Astrocyte (in vitro differentiated cells and primary cell): ENCODE results near the gene RTBDN. TPM values are rescaled to one million over a fixed set of nuclear protein-coding genes. Genes with fewer than 3 reads are reported as not detected.

Experiments used
- DNase-seq: peaks from one replicate; pipeline ENCODE4 v3.0.0-alpha.2; 2010; ENCODE audit warnings: low read depth
- FAIRE-seq: peaks from 2 replicates; lab custom pipeline; 2011; peaks lifted over from hg19 to GRCh38; lab: Jason Lieb, UNC
- H2AFZ ChIP-seq: 2 replicates; pipeline ENCODE4 v1.6.0; 2012; ENCODE audit warnings: low read depth, low read length, inconsistent platforms
- H3K27ac ChIP-seq: 2 replicates; pipeline ENCODE4 v1.5.1; 2011; ENCODE audit warnings: low read depth, low read length, inconsistent platforms
- H3K27me3 ChIP-seq: 2 replicates; pipeline ENCODE4 v1.6.0; 2011; ENCODE audit warnings: low read length, inconsistent platforms; ENCODE audit not compliant: insufficient read depth
- H3K36me3 ChIP-seq: 2 replicates; pipeline ENCODE4 v1.5.1; 2011; ENCODE audit warnings: low read length, inconsistent platforms; ENCODE audit not compliant: insufficient read depth
- H3K4me1 ChIP-seq: 2 replicates; pipeline ENCODE4 v1.5.1; 2011; ENCODE audit warnings: low read length, inconsistent platforms; ENCODE audit not compliant: insufficient read depth
- H3K4me2 ChIP-seq: 2 replicates; pipeline ENCODE4 v1.6.0; 2012; ENCODE audit warnings: low read length, inconsistent platforms
- H3K4me3 ChIP-seq: 2 replicates; pipeline ENCODE4 v1.5.1; 2011; ENCODE audit warnings: low read depth, mild to moderate bottlenecking, low read length, inconsistent platforms; ENCODE audit not compliant: insufficient read depth
- H3K79me2 ChIP-seq: 2 replicates; pipeline ENCODE4 v1.6.0; 2012; ENCODE audit warnings: mild to moderate bottlenecking, low read length, inconsistent platforms; ENCODE audit not compliant: insufficient read depth
- H3K9ac ChIP-seq: 2 replicates; pipeline ENCODE4 v1.6.0; 2012; ENCODE audit warnings: mild to moderate bottlenecking, low read length, inconsistent platforms
- H3K9me3 ChIP-seq: 2 replicates; pipeline ENCODE4 v1.5.1; 2012; ENCODE audit warnings: low read depth, mild to moderate bottlenecking, low read length, inconsistent platforms; ENCODE audit not compliant: insufficient read depth
- H4K20me1 ChIP-seq: 2 replicates; pipeline ENCODE4 v1.6.0; 2012; ENCODE audit warnings: low read length, inconsistent platforms; ENCODE audit not compliant: insufficient read depth
- H3K27ac Mint-ChIP-seq: one replicate; pipeline ENCODE4 v1.8.0; 2021; ENCODE audit warnings: mild to moderate bottlenecking, mixed read lengths; ENCODE audit not compliant: unreplicated experiment
- H3K27me3 Mint-ChIP-seq: one replicate; pipeline ENCODE4 v1.8.0; 2021; ENCODE audit warnings: low read depth, mixed read lengths; ENCODE audit not compliant: unreplicated experiment
- H3K36me3 Mint-ChIP-seq: one replicate; pipeline ENCODE4 v1.8.0; 2021; ENCODE audit warnings: low read depth, mixed read lengths; ENCODE audit not compliant: unreplicated experiment
- H3K4me1 Mint-ChIP-seq: one replicate; pipeline ENCODE4 v1.8.0; 2021; ENCODE audit warnings: low read depth, mixed read lengths; ENCODE audit not compliant: unreplicated experiment
- H3K4me3 Mint-ChIP-seq: one replicate; pipeline ENCODE4 v1.8.0; 2021; ENCODE audit warnings: mild to moderate bottlenecking, moderate library complexity, mixed read lengths; ENCODE audit not compliant: unreplicated experiment
- H3K9me3 Mint-ChIP-seq: one replicate; pipeline ENCODE4 v1.8.0; 2021; ENCODE audit warnings: mild to moderate bottlenecking, mixed read lengths; ENCODE audit not compliant: unreplicated experiment
- EZH2 ChIP-seq: IDR thresholded peaks from 2 replicates; pipeline ENCODE4 v1.6.1; 2012; ENCODE audit warnings: mild to moderate bottlenecking, low read length, inconsistent platforms; ENCODE audit not compliant: insufficient read depth
- total RNA-seq: library from RNA; stranded (reverse); gene quantifications from 2 replicates; pipeline ENCODE4 v1.2.1, GENCODE V29; 2021
- TF ChIP-seq, protein P1 (sequence below): IDR thresholded peaks from 2 replicates; pipeline ENCODE4 v1.5.1; 2011; ENCODE audit warnings: low read depth, mild to moderate bottlenecking, inconsistent platforms, low read length, moderate library complexity; ENCODE audit not compliant: insufficient read depth

Gene RTBDN
- total RNA-seq, 1 donor from 2014 or later: not detected

DNA sequence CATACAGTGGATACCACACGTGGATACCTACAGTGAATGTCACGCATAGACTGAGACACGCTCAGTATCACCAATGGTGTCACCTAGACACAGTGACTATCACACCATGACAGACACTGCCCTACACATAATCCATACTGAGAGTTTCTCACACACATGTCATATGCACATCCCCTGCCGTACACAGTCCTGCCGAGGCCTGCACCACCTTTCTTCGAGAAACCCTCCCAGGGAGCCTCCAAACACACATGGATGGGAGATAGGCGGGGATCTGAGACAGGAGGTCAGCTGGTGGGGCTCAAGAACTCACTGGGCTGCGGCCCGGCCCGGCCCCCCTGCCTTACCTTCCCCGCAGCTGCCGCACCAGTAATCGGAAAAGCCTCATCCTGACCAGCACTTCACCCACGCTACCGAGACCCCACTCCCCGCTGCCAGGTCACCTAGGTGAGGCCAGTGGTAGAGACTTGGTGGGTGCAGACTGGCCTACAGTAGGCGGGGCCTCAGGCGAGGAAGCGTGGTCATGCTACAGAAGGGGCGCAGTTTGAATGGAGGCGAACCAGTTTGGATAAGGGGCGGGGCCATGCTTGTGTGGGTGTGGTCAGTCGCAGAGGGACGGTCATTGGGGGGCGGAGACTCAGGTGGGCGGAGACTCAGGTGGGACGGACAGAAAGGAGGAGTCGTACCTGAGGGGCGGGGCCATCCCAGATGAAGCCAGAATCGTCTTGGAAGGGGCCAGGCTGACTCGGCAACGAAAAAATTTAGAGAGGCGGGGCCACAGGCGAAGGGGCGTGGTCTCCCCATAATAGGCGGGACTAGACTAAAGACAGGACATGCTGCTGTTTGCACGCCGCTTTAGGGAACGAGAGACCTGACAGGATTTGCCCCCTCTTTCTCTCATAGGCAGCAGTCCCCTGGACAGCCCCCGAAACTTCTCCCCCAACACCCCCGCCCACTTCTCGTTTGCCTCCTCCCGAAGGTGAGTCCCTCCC is 6.0 kb upstream of the RTBDN start:
- TF ChIP-seq EZH2: no peak
- TF ChIP-seq, protein P1, sequence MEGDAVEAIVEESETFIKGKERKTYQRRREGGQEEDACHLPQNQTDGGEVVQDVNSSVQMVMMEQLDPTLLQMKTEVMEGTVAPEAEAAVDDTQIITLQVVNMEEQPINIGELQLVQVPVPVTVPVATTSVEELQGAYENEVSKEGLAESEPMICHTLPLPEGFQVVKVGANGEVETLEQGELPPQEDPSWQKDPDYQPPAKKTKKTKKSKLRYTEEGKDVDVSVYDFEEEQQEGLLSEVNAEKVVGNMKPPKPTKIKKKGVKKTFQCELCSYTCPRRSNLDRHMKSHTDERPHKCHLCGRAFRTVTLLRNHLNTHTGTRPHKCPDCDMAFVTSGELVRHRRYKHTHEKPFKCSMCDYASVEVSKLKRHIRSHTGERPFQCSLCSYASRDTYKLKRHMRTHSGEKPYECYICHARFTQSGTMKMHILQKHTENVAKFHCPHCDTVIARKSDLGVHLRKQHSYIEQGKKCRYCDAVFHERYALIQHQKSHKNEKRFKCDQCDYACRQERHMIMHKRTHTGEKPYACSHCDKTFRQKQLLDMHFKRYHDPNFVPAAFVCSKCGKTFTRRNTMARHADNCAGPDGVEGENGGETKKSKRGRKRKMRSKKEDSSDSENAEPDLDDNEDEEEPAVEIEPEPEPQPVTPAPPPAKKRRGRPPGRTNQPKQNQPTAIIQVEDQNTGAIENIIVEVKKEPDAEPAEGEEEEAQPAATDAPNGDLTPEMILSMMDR: no peak
- Histone ChIP-seq H3K27ac (no peak overlapping the region), H3K4me3 (peak overlapping the region; percentile 40), H3K4me1 (peaks cover 4% of the 10 kb centered on the region), H2AFZ (peak overlapping the region; percentile 62), H4K20me1 (no peaks in the 10 kb centered on the region), H3K27me3 (peaks cover 40% of the 10 kb centered on the region), H3K9me3 (peaks cover 5% of the 10 kb centered on the region), H3K79me2 (no peaks in the 10 kb centered on the region), H3K36me3 (no peaks in the 10 kb centered on the region), H3K4me2 (peak overlapping the region; percentile 80), H3K9ac (no peak overlapping the region)
- H3K27ac Mint-ChIP-seq: peak overlapping the region; percentile 28
- H3K4me1 Mint-ChIP-seq: no peaks in the 10 kb centered on the region
- no peak for DNase-seq
- H3K9me3 Mint-ChIP-seq: no peaks in the 10 kb centered on the region
- H3K4me3 Mint-ChIP-seq: peak overlapping the region; percentile 78
- H3K36me3 Mint-ChIP-seq: no peaks in the 10 kb centered on the region
- peaks cover 18% of the 10 kb centered on the region for H3K27me3 Mint-ChIP-seq
- no peak for FAIRE-seq

DNA sequence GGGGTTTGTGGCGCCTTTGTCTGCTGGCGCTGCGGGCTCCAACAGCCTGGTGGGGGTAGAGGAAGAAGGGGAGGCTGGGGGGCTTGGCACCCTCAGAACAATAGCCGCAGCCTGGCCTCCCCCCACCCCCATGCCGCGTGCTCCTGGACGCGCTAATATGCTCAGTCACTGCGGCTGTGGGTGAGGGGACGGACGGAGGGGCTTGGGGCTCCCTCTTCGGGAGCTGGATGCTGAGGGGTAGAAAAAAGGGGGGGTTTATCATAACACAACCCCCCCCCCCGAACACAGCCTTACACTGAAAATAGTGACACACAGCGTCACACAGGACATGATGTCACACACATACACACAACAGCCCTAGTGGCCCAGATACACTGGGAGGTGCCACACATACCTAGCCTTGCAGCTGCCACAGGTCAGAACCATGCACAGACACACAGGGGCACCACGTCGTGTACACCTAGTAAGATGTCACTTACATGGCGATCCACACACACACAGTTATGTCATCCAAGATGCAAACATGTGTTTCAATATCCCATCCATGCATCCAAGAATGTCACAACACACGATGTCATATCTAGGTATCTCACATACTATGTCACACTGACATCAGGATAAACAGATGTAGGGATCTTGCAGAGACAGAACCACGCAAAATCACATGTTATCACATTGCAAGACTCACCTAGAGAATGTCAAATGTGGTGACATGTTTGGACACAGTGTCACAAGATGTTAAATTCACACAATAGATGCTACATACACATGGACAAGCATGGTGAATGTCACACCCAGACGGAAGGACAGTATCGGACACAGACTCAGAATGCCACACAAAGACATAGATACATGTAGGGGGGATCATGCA is 4.7 kb upstream of the RTBDN start:
- no peak for DNase-seq
- H3K27ac Mint-ChIP-seq: no peak overlapping the region
- TF ChIP-seq EZH2: peak; percentile 71
- TF ChIP-seq, protein P1: no peak
- no peak overlapping the region for H2AFZ ChIP-seq
- no peaks in the 10 kb centered on the region for H3K79me2 ChIP-seq
- peak overlapping the region; percentile 82 for H3K4me3 Mint-ChIP-seq
- H3K27me3 Mint-ChIP-seq: peaks cover 26% of the 10 kb centered on the region
- no peak overlapping the region for H3K27ac ChIP-seq
- H3K4me1 Mint-ChIP-seq: no peaks in the 10 kb centered on the region
- peaks cover 52% of the 10 kb centered on the region for H3K27me3 ChIP-seq
- H3K9me3 ChIP-seq: peaks cover 5% of the 10 kb centered on the region
- H3K9me3 Mint-ChIP-seq: peaks cover 3% of the 10 kb centered on the region
- no peaks in the 10 kb centered on the region for H3K36me3 Mint-ChIP-seq
- no peak overlapping the region for H3K4me3 ChIP-seq
- no peak overlapping the region for H3K9ac ChIP-seq
- no peaks in the 10 kb centered on the region for H4K20me1 ChIP-seq
- H3K36me3 ChIP-seq: no peaks in the 10 kb centered on the region
- H3K4me2 ChIP-seq: peak overlapping the region; percentile 73
- peaks cover 4% of the 10 kb centered on the region for H3K4me1 ChIP-seq
- no peak for FAIRE-seq
